Cardiac muscle cell (in vitro differentiated cells and primary cell): ENCODE measurements around the gene SLC18A3. TPM values are rescaled to one million over a fixed set of nuclear protein-coding genes. Genes with fewer than 3 reads are reported as not detected.

Experiments used
- DNase-seq, 2 donors: peaks; one replicate each; pipeline versions ENCODE4 v3.0.0 to v3.0.0-alpha.2; 2010 to 2017; ENCODE audit warnings: low read depth in 1 of 2, low spot score in 1 of 2
- H3K27ac ChIP-seq: fragments of 200-600 bp; sonication (generic); 2 replicates; pipeline ENCODE4 v1.5.1; 2016
- H3K27me3 ChIP-seq: fragments of 200-600 bp; sonication (generic); 2 replicates; pipeline ENCODE4 v1.6.0; 2016; ENCODE audit warnings: control low read depth
- H3K36me3 ChIP-seq: fragments of 200-600 bp; sonication (generic); 2 replicates; pipeline ENCODE4 v1.5.1; 2016; ENCODE audit warnings: control low read depth
- H3K4me1 ChIP-seq: fragments of 200-600 bp; sonication (generic); 2 replicates; pipeline ENCODE4 v1.8.1; 2017; ENCODE audit warnings: low read depth, mild to moderate bottlenecking, mixed run types
- H3K4me3 ChIP-seq: fragments of 200-600 bp; sonication (generic); 2 replicates; pipeline ENCODE4 v1.5.1; 2016; ENCODE audit warnings: mild to moderate bottlenecking
- H3K9me3 ChIP-seq: fragments of 200-600 bp; sonication (generic); 2 replicates; pipeline ENCODE4 v1.5.1; 2017; ENCODE audit warnings: low read depth, mild to moderate bottlenecking, control low read depth
- CTCF ChIP-seq: IDR thresholded peaks from 2 replicates; pipeline ENCODE4 v1.5.1; 2012; ENCODE audit warnings: low read depth, mild to moderate bottlenecking, low read length
- polyA plus RNA-seq: library from polyadenylated mRNA; unstranded; fragments of >200 nt; fragmentation: Nextera tagmentation; extraction: Ambion mirVana; gene quantifications from 2 replicates; pipeline ENCODE4 v1.2.1, GENCODE V29; 2016
- total RNA-seq: library from RNA; depleted of rRNA; stranded (reverse); fragments of >200 nt; gene quantifications from 2 replicates; pipeline ENCODE4 v1.2.3, GENCODE V29; 2016

SLC18A3 gene
- total and polyA plus RNA-seq, 2 experiments from 2014 or later = not detected

GRCh38 chr10:49596493-49596809 lies 13.7 kb upstream of the SLC18A3 start:
- Histone ChIP-seq H3K27ac (no peak overlapping the region), H3K4me1 (no peaks in the 10 kb centered on the region), H3K9me3 (no peaks in the 10 kb centered on the region), H3K4me3 (no peak overlapping the region), H3K27me3 (peaks cover 13% of the 10 kb centered on the region), H3K36me3 (no peaks in the 10 kb centered on the region)
- no peak for TF ChIP-seq CTCF
- DNase-seq = no peak

GRCh38 chr10:49596836-49597235 lies 13.3 kb upstream of the SLC18A3 start:
- TF ChIP-seq CTCF = no peak
- H3K4me1 ChIP-seq = no peaks in the 10 kb centered on the region
- no peaks in the 10 kb centered on the region for H3K36me3 ChIP-seq
- no peaks in the 10 kb centered on the region for H3K9me3 ChIP-seq
- no peak overlapping the region for H3K27ac ChIP-seq
- H3K27me3 ChIP-seq = peaks cover 15% of the 10 kb centered on the region
- DNase-seq = no peak
- no peak overlapping the region for H3K4me3 ChIP-seq

DNA sequence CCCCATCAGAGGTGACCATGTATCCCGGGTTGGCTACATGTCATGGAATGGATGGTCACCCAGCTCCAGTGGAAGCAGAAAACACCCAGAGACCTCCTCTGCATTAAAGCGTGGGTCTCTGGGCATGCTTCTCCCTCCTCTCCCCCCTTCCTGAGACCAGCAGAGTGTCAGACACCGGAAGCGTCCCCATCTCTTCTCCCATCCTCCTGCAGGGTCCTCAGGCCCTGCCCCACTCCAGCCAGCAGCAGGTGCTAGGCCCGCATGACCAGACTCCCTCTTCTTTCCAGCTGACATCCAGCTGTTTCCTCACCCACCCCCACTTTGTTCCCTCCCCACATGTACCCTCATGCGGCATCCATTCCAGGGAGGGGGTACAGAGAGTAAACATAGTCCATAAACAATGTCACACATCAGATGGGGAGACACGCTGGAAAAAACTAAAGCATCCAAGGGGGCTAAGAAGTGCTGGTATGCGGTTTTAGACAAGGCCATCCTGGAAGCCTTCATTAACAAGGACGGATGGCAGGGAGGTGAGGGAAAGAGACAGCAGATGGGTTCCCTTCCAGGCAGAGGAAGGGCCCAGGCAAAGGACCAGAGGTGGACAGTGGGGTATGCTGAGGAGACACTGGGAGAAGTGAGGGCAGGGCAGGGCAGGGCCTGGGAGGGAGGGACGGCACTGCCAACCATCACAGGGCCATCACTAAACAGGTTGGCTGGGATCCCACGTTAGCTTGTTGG lies 12.5 kb upstream of the SLC18A3 start:
- no peaks in the 10 kb centered on the region for H3K4me1 ChIP-seq
- no peak overlapping the region for H3K27ac ChIP-seq
- H3K27me3 ChIP-seq = peaks cover 23% of the 10 kb centered on the region
- no peak overlapping the region for H3K4me3 ChIP-seq
- no peak for DNase-seq
- no peaks in the 10 kb centered on the region for H3K36me3 ChIP-seq
- TF ChIP-seq CTCF = no peak
- H3K9me3 ChIP-seq = no peaks in the 10 kb centered on the region

DNA sequence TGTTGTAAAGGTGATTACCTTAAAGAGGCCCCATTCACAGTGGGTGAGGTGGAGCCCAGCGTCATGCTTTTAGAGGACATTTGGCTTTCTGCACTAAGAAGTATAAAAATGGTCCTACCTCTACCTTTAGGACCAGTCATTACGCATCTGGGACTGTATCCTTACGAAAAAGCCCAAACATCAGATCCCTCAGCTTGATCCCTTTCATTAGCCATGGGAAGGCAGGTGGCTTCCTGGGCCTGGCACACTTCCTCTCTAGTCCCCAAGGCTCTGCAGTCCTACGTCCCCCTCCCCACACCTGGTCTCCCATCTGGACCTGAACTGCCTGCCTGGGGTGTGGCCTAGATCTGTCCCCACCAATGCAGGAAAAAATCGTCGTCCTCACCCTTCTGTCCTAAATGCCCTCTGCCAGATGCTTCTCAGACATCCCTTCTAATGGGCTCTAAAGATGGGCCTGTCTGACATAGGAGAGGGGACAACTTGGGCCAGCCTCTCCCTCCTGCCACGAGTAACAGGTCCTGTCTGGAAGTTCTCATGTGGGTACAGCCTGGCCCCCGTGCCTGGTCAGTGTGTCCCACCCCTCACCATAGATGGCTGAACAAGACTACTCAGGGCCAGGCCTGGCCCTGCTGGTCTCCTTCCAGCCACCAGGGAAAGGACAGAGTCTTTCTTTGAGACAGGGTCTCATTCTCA lies 11.8 kb upstream of the SLC18A3 start:
- DNase-seq = no peak
- Histone ChIP-seq H3K4me3 (no peak overlapping the region), H3K27ac (no peak overlapping the region), H3K9me3 (no peaks in the 10 kb centered on the region), H3K27me3 (peaks cover 30% of the 10 kb centered on the region), H3K4me1 (no peaks in the 10 kb centered on the region), H3K36me3 (no peaks in the 10 kb centered on the region)
- no peak for TF ChIP-seq CTCF

- Histone ChIP-seq H3K9me3 (no peaks in the 10 kb centered on the region), H3K27me3 (peaks cover 37% of the 10 kb centered on the region), H3K27ac (no peak overlapping the region), H3K36me3 (no peaks in the 10 kb centered on the region), H3K4me1 (no peaks in the 10 kb centered on the region), H3K4me3 (no peak overlapping the region)
- DNase-seq = no peak
- TF ChIP-seq CTCF = no peak
Observed at GRCh38 chr10:49598986-49599385, 11.1 kb upstream of the SLC18A3 start.
